Transverse colon (tissue), 3 donors: ENCODE data around the gene DPEP2.

Source experiments
- POLR2A ChIP-seq: fragments of 450-650 bp; IDR thresholded peaks from one replicate; pipeline ENCODE4 v1.6.1; 2016; ENCODE audit warnings: antibody characterized with exemption, mild to moderate bottlenecking, moderate library complexity
- TF ChIP-seq, protein P1 (sequence below), 5 experiments: fragments of 200-600 bp in 3 of 5; fragments of 450-650 bp in 2 of 5; sonication (generic) in 3 of 5; IDR thresholded peaks; 1 replicate in 2 of 5; 2 replicates in 3 of 5; pipeline ENCODE4 v1.5.1; 2016 to 2017; ENCODE audit warnings: antibody characterized with exemption in 5 of 5, inconsistent platforms in 3 of 5, mild to moderate bottlenecking in 2 of 5, moderate library complexity in 1 of 5

DNA sequence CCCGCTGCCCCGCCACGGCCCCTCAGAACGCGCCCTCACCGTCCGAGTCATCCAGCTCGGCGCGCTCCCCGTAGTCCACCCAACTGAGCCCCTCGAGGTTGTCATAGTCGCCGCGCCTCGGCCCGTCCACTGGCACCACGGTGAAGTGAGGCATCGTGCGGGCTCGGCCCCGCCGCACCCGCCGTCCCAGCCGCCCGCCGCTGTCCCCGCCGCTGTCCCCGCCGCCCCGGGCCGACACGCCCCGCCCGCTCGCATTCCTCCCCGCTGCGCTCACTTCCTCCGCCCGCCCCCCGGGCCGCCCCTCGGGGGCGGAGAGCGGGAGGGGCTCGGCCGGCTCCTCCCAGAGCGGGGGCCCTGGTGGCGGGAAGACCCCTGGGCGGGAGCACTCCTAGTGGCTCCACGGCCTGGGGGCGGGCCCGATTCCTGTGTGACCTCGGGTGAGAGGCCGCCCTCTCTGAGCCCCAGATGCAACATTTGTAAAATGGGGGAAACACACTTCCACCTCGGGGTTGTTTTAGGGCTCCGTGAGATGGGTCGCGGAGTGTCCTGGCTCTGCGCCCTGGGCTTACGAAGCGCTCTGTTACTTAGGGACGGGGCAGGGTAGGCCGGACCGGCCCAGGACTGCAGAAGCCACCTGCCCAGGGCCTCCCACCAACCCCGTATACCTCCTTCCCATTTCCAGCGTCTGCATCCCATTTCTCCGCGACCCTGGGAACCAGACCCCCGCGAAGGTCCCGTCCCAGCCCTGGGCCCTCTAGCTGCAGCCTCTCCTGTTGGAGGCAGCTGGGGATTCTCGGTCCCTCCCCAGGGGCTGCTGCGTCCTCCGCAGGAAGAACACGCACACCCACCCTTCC, 30.7 kb downstream of the DPEP2 start, which contains the start of gene SLC12A4:
- TF ChIP-seq POLR2A = peak; percentile 55
- TF ChIP-seq, protein P1, sequence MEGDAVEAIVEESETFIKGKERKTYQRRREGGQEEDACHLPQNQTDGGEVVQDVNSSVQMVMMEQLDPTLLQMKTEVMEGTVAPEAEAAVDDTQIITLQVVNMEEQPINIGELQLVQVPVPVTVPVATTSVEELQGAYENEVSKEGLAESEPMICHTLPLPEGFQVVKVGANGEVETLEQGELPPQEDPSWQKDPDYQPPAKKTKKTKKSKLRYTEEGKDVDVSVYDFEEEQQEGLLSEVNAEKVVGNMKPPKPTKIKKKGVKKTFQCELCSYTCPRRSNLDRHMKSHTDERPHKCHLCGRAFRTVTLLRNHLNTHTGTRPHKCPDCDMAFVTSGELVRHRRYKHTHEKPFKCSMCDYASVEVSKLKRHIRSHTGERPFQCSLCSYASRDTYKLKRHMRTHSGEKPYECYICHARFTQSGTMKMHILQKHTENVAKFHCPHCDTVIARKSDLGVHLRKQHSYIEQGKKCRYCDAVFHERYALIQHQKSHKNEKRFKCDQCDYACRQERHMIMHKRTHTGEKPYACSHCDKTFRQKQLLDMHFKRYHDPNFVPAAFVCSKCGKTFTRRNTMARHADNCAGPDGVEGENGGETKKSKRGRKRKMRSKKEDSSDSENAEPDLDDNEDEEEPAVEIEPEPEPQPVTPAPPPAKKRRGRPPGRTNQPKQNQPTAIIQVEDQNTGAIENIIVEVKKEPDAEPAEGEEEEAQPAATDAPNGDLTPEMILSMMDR (IDR thresholded peaks at IDR 0.05) = no peak
